ENCODE data around the gene MZT2A. TPM values are rescaled to one million over a fixed set of nuclear protein-coding genes. Genes with fewer than 3 reads are reported as not detected.
A peak's percentile ranks its signal among the peaks of the same experiment; 100 is the strongest.
"Not testable (repeated sequence)": the region's sequence is repeated elsewhere in the genome, so short reads cannot be mapped to it uniquely, and the experiment has no call there.

MZT2A gene
- total RNA-seq, 2 donors from 2014 or later: 72.3 to 84.6 TPM

GRCh38 chr2:131525256-131525655 is 33.1 kb upstream of the MZT2A start:
- DNase-seq; intact Hi-C loops (cut with DNase I, micrococcal nuclease); ATAC-seq: not testable (repeated sequence)

GRCh38 chr2:131521961-131522781 is 30.0 kb upstream of the MZT2A start:
- intact Hi-C loops (cut with DNase I, micrococcal nuclease): no loop called here
- DNase-seq (peak in 1 of 2 donors; percentile 19), ATAC-seq (peak; percentile 22)

- ATAC-seq; intact Hi-C loops (cut with DNase I, micrococcal nuclease): not testable (repeated sequence)
- DNase-seq: peak in 1 of 2 donors; percentile 1
These were observed 29.3 kb upstream of the MZT2A start for GRCh38 chr2:131521524-131521923.

GRCh38 chr2:131520526-131520925 is 28.3 kb upstream of the MZT2A start:
- peak in 1 of 2 donors; percentile 16 for DNase-seq
- intact Hi-C loops (cut with DNase I, micrococcal nuclease): no loop called here
- ATAC-seq: no peak

DNA sequence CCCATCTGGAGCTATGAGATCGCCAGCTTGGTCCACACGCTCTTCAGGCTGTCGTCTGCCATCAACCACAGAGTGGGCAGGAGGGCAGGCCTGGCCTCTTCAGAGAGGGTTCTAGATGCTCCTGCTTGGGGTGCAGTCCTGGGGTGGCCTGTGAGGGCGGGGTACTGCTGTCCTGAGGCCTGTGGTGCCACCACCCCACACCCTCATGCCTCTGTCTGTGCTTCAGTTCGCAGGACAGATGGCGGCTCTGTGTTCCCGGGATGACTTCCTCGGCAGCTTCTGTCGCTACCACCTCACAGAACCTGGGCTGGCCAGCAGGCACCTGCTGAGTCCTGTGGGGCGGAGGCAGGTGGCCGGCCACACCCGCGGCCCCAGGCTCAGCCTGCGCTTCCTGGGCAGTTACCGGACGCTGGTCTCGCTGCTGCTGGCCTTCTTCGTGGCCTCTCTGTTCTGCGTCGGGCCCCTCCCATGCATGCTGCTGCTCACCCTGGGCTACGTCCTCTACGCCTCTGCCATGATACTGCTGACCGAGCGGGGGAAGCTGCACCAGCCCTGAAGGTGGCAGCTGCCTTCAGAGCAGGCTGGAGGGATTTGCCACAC is 27.8 kb upstream of the MZT2A start:
- intact Hi-C loops (cut with DNase I, micrococcal nuclease); ATAC-seq: not testable (repeated sequence)
- DNase-seq: peak in 1 of 2 donors; percentile 8

DNA sequence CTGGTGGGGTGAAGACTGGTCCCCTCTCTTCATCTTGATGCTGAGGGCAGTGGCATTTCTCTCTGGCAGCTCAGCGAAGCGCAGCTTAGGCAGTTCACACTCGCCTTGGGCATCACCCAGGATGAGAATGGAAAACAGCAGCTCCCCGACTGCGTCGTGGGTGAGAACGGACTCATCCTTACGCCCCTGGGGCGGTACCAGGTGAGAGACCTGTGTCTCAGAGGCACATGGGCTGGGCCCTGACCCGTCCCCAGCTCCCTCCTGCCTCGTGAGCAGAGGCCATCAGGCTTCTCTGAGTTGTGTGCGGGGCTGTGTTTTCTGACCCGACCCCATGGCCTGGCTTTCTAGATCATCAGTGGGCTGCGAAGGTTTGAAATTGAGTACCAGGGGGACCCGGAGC is 27.3 kb upstream of the MZT2A start:
- peak in 1 of 2 donors; percentile 10 for DNase-seq
- no peak for ATAC-seq
- intact Hi-C loops (cut with DNase I, micrococcal nuclease): no loop called here

DNA sequence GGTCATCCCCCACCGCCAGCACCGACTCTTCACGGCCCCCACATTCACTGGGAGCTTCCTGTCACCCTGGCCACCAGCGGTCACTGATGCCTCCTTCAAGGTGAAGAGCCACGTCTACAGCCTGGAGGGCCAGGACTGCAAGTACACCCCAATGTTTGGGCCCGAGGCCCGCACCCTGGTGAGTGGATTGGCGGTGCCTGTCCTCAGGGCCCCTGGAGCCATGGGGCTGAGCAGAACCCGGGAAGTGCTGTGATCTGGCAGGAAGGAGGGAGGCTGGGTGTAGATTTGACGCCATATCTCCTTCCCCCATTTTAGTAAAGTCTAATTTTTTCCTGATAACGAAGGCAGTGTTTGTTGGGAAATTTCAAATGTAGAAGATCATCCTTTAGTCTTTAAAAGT is 26.3 kb upstream of the MZT2A start:
- ATAC-seq; intact Hi-C loops (cut with DNase I, micrococcal nuclease): not testable (repeated sequence)
- peak in 1 of 2 donors; percentile 17 for DNase-seq

DNA sequence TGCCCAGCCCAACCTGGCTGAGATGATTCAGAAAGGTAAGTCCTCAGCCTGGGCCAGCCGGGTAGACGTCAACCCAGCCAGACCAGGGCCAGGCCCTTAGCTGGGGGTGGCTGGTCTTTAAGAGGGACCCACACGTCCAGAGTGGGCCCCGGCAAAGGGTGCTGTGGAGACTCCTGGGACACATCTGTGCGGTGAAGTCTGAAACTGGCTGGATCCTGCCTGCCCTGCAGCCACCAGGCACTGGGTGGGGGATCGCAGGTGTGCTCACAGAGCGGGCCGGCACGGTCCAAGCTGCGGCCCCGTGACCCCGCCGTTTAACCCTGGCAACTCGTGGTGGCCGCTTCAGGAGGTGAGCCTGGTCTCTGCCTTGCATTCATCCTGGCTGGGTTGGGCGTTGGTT is 25.7 kb upstream of the MZT2A start:
- peak in 1 of 2 donors; percentile 15 for DNase-seq
- ATAC-seq; intact Hi-C loops (cut with DNase I, micrococcal nuclease): not testable (repeated sequence)

GRCh38 chr2:131517106-131517831 is 25.1 kb upstream of the MZT2A start:
- intact Hi-C loops (cut with DNase I, micrococcal nuclease): no loop called here
- no peak for ATAC-seq
- peak in 1 of 2 donors; percentile 22 for DNase-seq

- DNase-seq: peak in 1 of 2 donors; percentile 20
- intact Hi-C loops (cut with DNase I, micrococcal nuclease): not testable (repeated sequence)
- peak; percentile 21 for ATAC-seq
These were observed 24.4 kb upstream of the MZT2A start for GRCh38 chr2:131516621-131517020.

DNA sequence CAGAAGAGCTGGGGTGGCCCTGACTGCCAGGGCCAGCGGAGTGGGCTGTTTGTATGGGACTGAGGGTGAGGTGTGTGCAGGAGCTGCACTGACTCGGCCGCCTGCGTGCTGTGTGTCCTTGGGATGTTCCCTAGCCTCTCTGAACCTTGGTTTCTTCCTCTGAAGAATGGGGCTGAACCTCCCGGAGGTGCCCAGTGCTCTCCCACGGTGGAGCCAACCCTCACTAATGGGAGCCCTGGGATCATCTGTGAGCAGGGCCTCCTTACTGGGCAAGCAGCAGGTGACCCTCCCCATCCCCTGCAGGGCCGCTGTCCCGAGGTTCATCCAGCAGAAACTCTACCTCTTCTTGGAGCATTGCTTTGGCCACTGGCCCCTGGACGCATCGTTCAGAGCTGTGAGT is 23.8 kb upstream of the MZT2A start:
- ATAC-seq: no peak
- intact Hi-C loops (cut with DNase I, micrococcal nuclease): no loop called here

DNA sequence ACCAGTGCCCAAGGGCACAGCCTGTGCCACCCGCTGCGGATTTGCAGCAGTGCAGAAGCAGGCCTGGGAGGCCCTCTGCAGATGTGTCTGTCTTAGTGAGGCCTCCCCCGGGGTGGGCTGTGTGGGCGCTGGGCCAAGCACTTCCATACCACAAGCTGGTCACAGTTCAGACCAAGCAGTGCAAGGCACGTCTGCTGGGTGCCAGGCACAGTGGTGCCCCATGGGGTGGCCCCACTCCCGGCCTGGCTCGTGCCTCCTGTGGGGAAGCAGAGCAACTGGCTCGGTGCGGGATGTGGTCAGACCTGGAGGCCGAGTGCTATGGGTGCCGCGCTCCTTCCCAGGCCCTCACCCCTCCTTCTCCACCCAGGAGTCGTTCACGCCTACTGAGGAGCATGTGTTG is 23.0 kb upstream of the MZT2A start:
- intact Hi-C loops (cut with DNase I, micrococcal nuclease); ATAC-seq; DNase-seq: not testable (repeated sequence)

More for the DNA sequence above, 23.8 kb upstream of the MZT2A start:
- peak in 1 of 2 donors; percentile 18 for DNase-seq

GRCh38 chr2:131514408-131515166 is 22.4 kb upstream of the MZT2A start:
- DNase-seq; ATAC-seq; intact Hi-C loops (cut with DNase I, micrococcal nuclease): not testable (repeated sequence)

GRCh38 chr2:131511969-131512870 is 20.0 kb upstream of the MZT2A start:
- not testable (repeated sequence) for DNase-seq

DNA sequence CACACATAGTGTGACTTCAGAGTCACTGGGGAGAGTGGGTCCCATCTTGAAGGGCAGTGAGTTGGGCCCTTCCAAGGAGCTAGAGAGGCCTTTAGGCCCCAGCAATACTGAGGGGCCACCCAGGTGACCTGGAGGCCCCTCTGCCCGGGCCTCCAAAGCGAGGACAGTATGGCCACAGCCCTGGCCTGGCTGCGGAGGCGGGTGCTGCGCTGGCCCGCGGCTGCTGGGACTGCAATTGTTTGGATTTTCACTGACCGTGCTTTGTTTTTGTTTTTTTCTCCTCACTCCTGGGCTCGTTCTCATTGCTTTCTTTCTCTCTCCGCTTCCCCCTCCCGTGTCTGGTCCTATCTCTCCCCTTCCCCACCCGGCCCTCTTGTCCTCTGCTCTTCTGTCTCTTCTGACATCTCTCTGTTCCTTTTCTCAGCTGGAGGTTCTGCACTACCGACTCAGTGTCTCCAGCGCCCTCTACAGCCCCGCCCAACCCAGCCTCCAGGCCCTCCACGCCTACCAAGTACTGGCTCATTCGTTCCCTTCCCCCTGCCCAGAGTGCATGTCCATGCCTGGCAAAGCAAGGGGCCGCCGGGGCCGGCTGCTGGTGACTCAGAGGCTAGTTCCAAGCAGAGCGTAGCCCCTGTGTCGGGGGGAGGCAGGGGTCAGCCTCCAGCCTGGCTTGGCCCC is 19.2 kb upstream of the MZT2A start:
- peak; percentile 49 for ATAC-seq
- DNase-seq; intact Hi-C loops (cut with DNase I, micrococcal nuclease): not testable (repeated sequence)

More at GRCh38 chr2:131511969-131512870, 20.0 kb upstream of the MZT2A start:
- ATAC-seq; intact Hi-C loops (cut with DNase I, micrococcal nuclease): not testable (repeated sequence)

GRCh38 chr2:131509615-131510014 is 17.4 kb upstream of the MZT2A start:
- no peak for ATAC-seq
- no peak for DNase-seq
- intact Hi-C loops (cut with DNase I, micrococcal nuclease): no loop called here

All from left colon (tissue), 2 donors.